Measurements from ENCODE around the gene CCNK. TPM values are rescaled to one million over a fixed set of nuclear protein-coding genes. Genes with fewer than 3 reads are reported as not detected.
A peak's percentile ranks its signal among the peaks of the same experiment; 100 is the strongest.

CCNK gene
- polyA plus RNA-seq, 2 of the 4 experiments (the other 2 are of a cell fraction) = 22.7 to 46.6 TPM

DNA sequence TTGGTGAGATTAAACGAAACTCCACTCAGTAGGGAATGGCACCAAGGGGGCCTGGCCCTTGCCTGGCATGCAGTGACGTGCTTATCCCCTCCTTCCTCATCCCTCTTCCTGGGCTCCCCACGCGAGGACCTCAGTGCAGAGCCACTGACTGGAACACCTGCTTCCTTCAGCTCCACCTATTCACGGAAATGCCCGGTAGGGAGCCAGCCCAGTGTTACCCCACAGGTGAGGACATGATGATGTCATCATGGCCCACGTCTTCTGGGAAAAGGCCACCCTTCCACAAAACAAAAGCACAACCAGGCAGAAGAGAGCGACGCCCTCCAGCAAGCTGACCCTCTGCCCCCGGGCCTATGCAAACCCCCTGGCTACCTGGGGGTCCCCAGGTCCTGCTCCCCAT, 80.7 kb downstream of the CCNK start:
- no peak for FAIRE-seq
- no peak for DNase-seq (ENCODE audit: low read depth in 1 of 2, low spot score in 1 of 2)
- TF ChIP-seq, protein P1, sequence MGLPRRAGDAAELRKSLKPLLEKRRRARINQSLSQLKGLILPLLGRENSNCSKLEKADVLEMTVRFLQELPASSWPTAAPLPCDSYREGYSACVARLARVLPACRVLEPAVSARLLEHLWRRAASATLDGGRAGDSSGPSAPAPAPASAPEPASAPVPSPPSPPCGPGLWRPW (IDR thresholded peaks at IDR 0.05) = no peak
- TF ChIP-seq, protein P2, sequence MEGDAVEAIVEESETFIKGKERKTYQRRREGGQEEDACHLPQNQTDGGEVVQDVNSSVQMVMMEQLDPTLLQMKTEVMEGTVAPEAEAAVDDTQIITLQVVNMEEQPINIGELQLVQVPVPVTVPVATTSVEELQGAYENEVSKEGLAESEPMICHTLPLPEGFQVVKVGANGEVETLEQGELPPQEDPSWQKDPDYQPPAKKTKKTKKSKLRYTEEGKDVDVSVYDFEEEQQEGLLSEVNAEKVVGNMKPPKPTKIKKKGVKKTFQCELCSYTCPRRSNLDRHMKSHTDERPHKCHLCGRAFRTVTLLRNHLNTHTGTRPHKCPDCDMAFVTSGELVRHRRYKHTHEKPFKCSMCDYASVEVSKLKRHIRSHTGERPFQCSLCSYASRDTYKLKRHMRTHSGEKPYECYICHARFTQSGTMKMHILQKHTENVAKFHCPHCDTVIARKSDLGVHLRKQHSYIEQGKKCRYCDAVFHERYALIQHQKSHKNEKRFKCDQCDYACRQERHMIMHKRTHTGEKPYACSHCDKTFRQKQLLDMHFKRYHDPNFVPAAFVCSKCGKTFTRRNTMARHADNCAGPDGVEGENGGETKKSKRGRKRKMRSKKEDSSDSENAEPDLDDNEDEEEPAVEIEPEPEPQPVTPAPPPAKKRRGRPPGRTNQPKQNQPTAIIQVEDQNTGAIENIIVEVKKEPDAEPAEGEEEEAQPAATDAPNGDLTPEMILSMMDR (IDR thresholded peaks at IDR 0.05) = no peak
- TF ChIP-seq HOXB5 (CRISPR knock-in tag; IDR thresholded peaks at IDR 0.05) = no peak
- Histone ChIP-seq H3K4me3 (no peak overlapping the region), H3K9me3 (no peaks in the 10 kb centered on the region), H3K27ac (peak overlapping the region in 1 of 2 experiments; percentile 92; a peak in 3 of 6 replicates), H3K4me1 (peaks cover 61% of the 10 kb centered on the region), H3K4me2 (no peak overlapping the region)
- ATAC-seq = no peak
- ChIA-PET POLR2A (no interaction called here), CTCF (interaction anchor here (1.0 to 5.8 kb wide), 20 partner anchors 8 to 315 kb away, joined by 3 to 96 read pairs (median 8); partner anchors contain the start of gene CCDC85C)
- WGBS (ENCODE audit: missing lambda C conversion rate) = 91% methylated on average over 10 of the region's 10 CpGs

Small RNA genes within 50 kb of the gene (small RNA-seq; reads per million reads assigned to genes)
- 0 to 0.86 (median 0.13) reads per million in 6 experiments for gene RNU6-91P

Other genes with a start within 250 kb of the CCNK start
- gene BCL11B, start 209.2 kb upstream of the CCNK start, polyA plus RNA-seq (2011; rRNA removed) = 0.43 and 0.44 TPM in 2 replicates
- gene BCL11B, start 209.2 kb upstream of the CCNK start, polyA plus RNA-seq (2017; fragmentation: RNase III; extraction: RNeasy Plus Mini Kit Qiagen cat#74134 plus additional on column Dnase treatment) = 0.31 to 0.49 TPM (median 0.42 TPM) in 3 replicates
- 53.9 and 59.7 TPM in 2 replicates for gene SETD3, start 550 bp upstream of the CCNK start, polyA plus RNA-seq (2011; rRNA removed)
- 41.2 to 44.7 TPM (median 43.1 TPM) in 3 replicates for gene SETD3, start 550 bp upstream of the CCNK start, polyA plus RNA-seq (2017; fragmentation: RNase III; extraction: RNeasy Plus Mini Kit Qiagen cat#74134 plus additional on column Dnase treatment)
- gene CCDC85C, start 122.8 kb downstream of the CCNK start, polyA plus RNA-seq (2011; rRNA removed) = 10.5 and 11.4 TPM in 2 replicates
- gene CCDC85C, start 122.8 kb downstream of the CCNK start, polyA plus RNA-seq (2017; fragmentation: RNase III; extraction: RNeasy Plus Mini Kit Qiagen cat#74134 plus additional on column Dnase treatment) = 29.0 to 38.0 TPM (median 31.4 TPM) in 3 replicates
- gene HHIPL1, start 163.7 kb downstream of the CCNK start, polyA plus RNA-seq (2011; rRNA removed) = 0.19 and 0.21 TPM in 2 replicates
- gene HHIPL1, start 163.7 kb downstream of the CCNK start, polyA plus RNA-seq (2017; fragmentation: RNase III; extraction: RNeasy Plus Mini Kit Qiagen cat#74134 plus additional on column Dnase treatment) = 0.20 to 0.29 TPM (median 0.23 TPM) in 3 replicates
- gene CYP46A1, start 202.9 kb downstream of the CCNK start, polyA plus RNA-seq (2011; rRNA removed) = 0.06 and 0.09 TPM in 2 replicates
- 0.12 to 0.13 TPM (median 0.13 TPM) in 3 replicates for gene CYP46A1, start 202.9 kb downstream of the CCNK start, polyA plus RNA-seq (2017; fragmentation: RNase III; extraction: RNeasy Plus Mini Kit Qiagen cat#74134 plus additional on column Dnase treatment)